Stimulated activated naive CD4-positive, alpha-beta T cell treated with Interleukin-2 at 50 U/mL for 16 hours (primary cell): ENCODE measurements around the gene ILF2.
"Not testable (repeated sequence)": the region's sequence is repeated elsewhere in the genome, so short reads cannot be mapped to it uniquely, and the experiment has no call there.

Experiments
- DNase-seq: peaks from one replicate; lab custom pipeline; 2025; lab: John Stamatoyannopoulos, UW

The ILF2 gene

GRCh38 chr1:153670859-153671627 lies at the start of gene ILF2:
Gene ILF2 (minus strand): TSS chr1:153670993. CDS start chr1:153670922, 71 bp downstream.
- DNase-seq, result peak; percentile 96

GRCh38 chr1:153717330-153717729 lies 46.5 kb upstream of the ILF2 start:
- DNase-seq, result no peak

GRCh38 chr1:153716211-153716610 lies 45.4 kb upstream of the ILF2 start:
- not testable (repeated sequence) for DNase-seq

- no peak for DNase-seq
Measured at GRCh38 chr1:153711026-153711425, 40.2 kb upstream of the ILF2 start.

GRCh38 chr1:153705484-153705883 lies 34.7 kb upstream of the ILF2 start:
- DNase-seq, result no peak

- no peak for DNase-seq
Measured at GRCh38 chr1:153699768-153700167, 29.0 kb upstream of the ILF2 start.

- DNase-seq, result no peak
Measured at GRCh38 chr1:153698923-153699714, 28.3 kb upstream of the ILF2 start.

GRCh38 chr1:153698020-153698922 lies 27.5 kb upstream of the ILF2 start:
- no peak for DNase-seq

GRCh38 chr1:153697191-153698019 lies 26.6 kb upstream of the ILF2 start:
- DNase-seq, result no peak

GRCh38 chr1:153696741-153697140 lies 25.9 kb upstream of the ILF2 start:
- no peak for DNase-seq

- DNase-seq, result no peak
Measured at GRCh38 chr1:153693466-153693865, 22.7 kb upstream of the ILF2 start.

- no peak for DNase-seq
Measured at GRCh38 chr1:153688736-153689328, 18.0 kb upstream of the ILF2 start.

- no peak for DNase-seq
Measured at GRCh38 chr1:153688276-153688675, 17.5 kb upstream of the ILF2 start.

- DNase-seq, result no peak
Measured at GRCh38 chr1:153687346-153688125, 16.7 kb upstream of the ILF2 start.

- no peak for DNase-seq
Measured at GRCh38 chr1:153685544-153686340, 14.9 kb upstream of the ILF2 start.

GRCh38 chr1:153684892-153685291 lies 14.1 kb upstream of the ILF2 start:
- no peak for DNase-seq

- DNase-seq, result no peak
Measured at GRCh38 chr1:153683854-153684253, 13.1 kb upstream of the ILF2 start.

GRCh38 chr1:153682730-153683129 lies 11.9 kb upstream of the ILF2 start:
- no peak for DNase-seq

- no peak for DNase-seq
Measured at GRCh38 chr1:153680120-153680403, 9.3 kb upstream of the ILF2 start.
